IMR-90 (cell line): ENCODE results near the gene PSD2. TPM values are rescaled to one million over a fixed set of nuclear protein-coding genes. Genes with fewer than 3 reads are reported as not detected.

Source experiments
- ATAC-seq: fragments of 200-7000 bp; cut with Tn5 transposase; 2 replicates; pipeline ENCODE4 v1.9.1; 2020; ENCODE audit warnings: low read depth, mild to moderate bottlenecking, moderate library complexity
- BruUV-seq: library from RNA; stranded (reverse); fragments of 400-500 nt; replicated peaks from 2 replicates; lab custom pipeline; 2021; lab: Mats Ljungman, UMichigan
- CTCF ChIA-PET: fragments of 300-600 bp; formaldehyde crosslinking; extraction: SDS; loops from one replicate; lab custom pipeline; 2021; ENCODE audit warnings: antibody characterized with exemption; lab: Yijun Ruan, JAX
- POLR2A ChIA-PET: fragments of 300-600 bp; sonication (Branson Sonifier 250); formaldehyde crosslinking; loops from one replicate; lab custom pipeline; 2022; ENCODE audit warnings: antibody characterized with exemption; ENCODE audit not compliant: unreplicated experiment; lab: Charles Lee
- DNase-seq: peaks from one replicate; pipeline ENCODE4 v3.0.0; 2013
- H2AFZ ChIP-seq: replicated peaks from 2 replicates; pipeline ENCODE3; 2013; ENCODE audit warnings: low read length, mild to moderate bottlenecking; ENCODE audit not compliant: poor library complexity
- H2AK5ac ChIP-seq: 2 replicates; pipeline ENCODE4 v1.6.1; 2013; ENCODE audit warnings: low read depth, low read length, inconsistent platforms
- H2AK9ac ChIP-seq: replicated peaks from 2 replicates; pipeline ENCODE3; 2013; ENCODE audit warnings: mild to moderate bottlenecking, low read depth, low read length, moderate library complexity; ENCODE audit not compliant: poor library complexity
- H2BK120ac ChIP-seq: 2 replicates; pipeline ENCODE4 v1.6.1; 2013; ENCODE audit warnings: low read depth, low read length, inconsistent platforms
- H2BK15ac ChIP-seq: 3 replicates; pipeline ENCODE4 v1.6.1; 2013; ENCODE audit warnings: low read depth, low read length, inconsistent platforms
- H2BK20ac ChIP-seq: 2 replicates; pipeline ENCODE4 v1.6.1; 2013; ENCODE audit warnings: low read depth, mild to moderate bottlenecking, inconsistent platforms, low read length, moderate library complexity
- H2BK5ac ChIP-seq: 2 replicates; pipeline ENCODE4 v1.6.1; 2013; ENCODE audit warnings: mild to moderate bottlenecking, low read depth, low read length, inconsistent platforms; ENCODE audit not compliant: poor library complexity, severe bottlenecking
- H3K14ac ChIP-seq: replicated peaks from 2 replicates; pipeline ENCODE4 v1.6.1; 2013; ENCODE audit warnings: low read depth, low read length, inconsistent platforms
- H3K18ac ChIP-seq: 2 replicates; pipeline ENCODE4 v1.6.1; 2013; ENCODE audit warnings: low read depth, low read length, control low read depth
- H3K23ac ChIP-seq: 2 replicates; pipeline ENCODE4 v1.6.1; 2013; ENCODE audit warnings: low read depth, low read length, inconsistent platforms
- H3K27ac ChIP-seq: 2 replicates; pipeline ENCODE4 v1.5.1; 2013; ENCODE audit warnings: mild to moderate bottlenecking, control low read depth, low read length; ENCODE audit not compliant: insufficient read depth
- H3K27me3 ChIP-seq: 2 replicates; pipeline ENCODE4 v1.6.1; 2013; ENCODE audit warnings: low read length; ENCODE audit not compliant: control insufficient read depth, insufficient read depth
- H3K36me3 ChIP-seq: 2 replicates; pipeline ENCODE4 v1.6.1; 2013; ENCODE audit warnings: low read length, mixed read lengths; ENCODE audit not compliant: control insufficient read depth, insufficient read depth
- H3K4ac ChIP-seq: 2 replicates; pipeline ENCODE4 v1.6.1; 2013; ENCODE audit warnings: low read depth, low read length, inconsistent platforms
- H3K4me1 ChIP-seq: 2 replicates; pipeline ENCODE4 v1.6.1; 2013; ENCODE audit warnings: low read length, mixed read lengths; ENCODE audit not compliant: control insufficient read depth, insufficient read depth
- H3K4me2 ChIP-seq: 2 replicates; pipeline ENCODE4 v1.6.1; 2013; ENCODE audit warnings: low read depth, mild to moderate bottlenecking, control low read depth, low read length, moderate library complexity
- H3K4me3 ChIP-seq: 2 replicates; pipeline ENCODE4 v1.5.1; 2013; ENCODE audit warnings: low read depth, mild to moderate bottlenecking, control low read depth, low read length, moderate library complexity; ENCODE audit not compliant: insufficient read depth
- H3K56ac ChIP-seq: 2 replicates; pipeline ENCODE4 v1.6.1; 2013; ENCODE audit warnings: low read length, inconsistent platforms; ENCODE audit not compliant: insufficient read depth; ENCODE audit errors: extremely low read depth
- H3K79me1 ChIP-seq, 2 experiments: 2 replicates each; pipeline ENCODE4 v1.6.1; 2013; ENCODE audit warnings: low read length in 2 of 2, inconsistent platforms in 1 of 2, low read depth in 1 of 2
- H3K9ac ChIP-seq: 2 replicates; pipeline ENCODE4 v1.6.1; 2013; ENCODE audit warnings: low read depth, low read length, control low read depth
- H3K9me1 ChIP-seq: 2 replicates; pipeline ENCODE4 v1.6.1; 2013; ENCODE audit warnings: low read length, inconsistent platforms; ENCODE audit not compliant: insufficient read depth
- H3K9me3 ChIP-seq: 2 replicates; pipeline ENCODE4 v1.6.1; 2013; ENCODE audit warnings: low read length; ENCODE audit not compliant: control insufficient read depth, insufficient read depth
- H4K20me1 ChIP-seq: 2 replicates; pipeline ENCODE4 v1.6.1; 2013; ENCODE audit warnings: low read length, inconsistent platforms; ENCODE audit not compliant: insufficient read depth
- H4K5ac ChIP-seq: 2 replicates; pipeline ENCODE4 v1.6.1; 2013; ENCODE audit warnings: mild to moderate bottlenecking, low read depth, low read length, control low read depth
- H4K8ac ChIP-seq, 2 experiments: 2 replicates each; pipeline ENCODE4 v1.6.1; 2013; ENCODE audit warnings: low read depth in 2 of 2, low read length in 2 of 2, control low read depth in 1 of 2, inconsistent platforms in 1 of 2
- H4K91ac ChIP-seq: 2 replicates; pipeline ENCODE4 v1.6.1; 2013; ENCODE audit warnings: low read depth, low read length, inconsistent platforms; ENCODE audit not compliant: insufficient read depth
- BHLHE40 ChIP-seq: fragments of 150-350 bp; IDR thresholded peaks from 2 replicates; pipeline ENCODE4 v1.6.1; 2016; ENCODE audit warnings: mild to moderate bottlenecking, low read depth, low read length
- FOS ChIP-seq: fragments of 150-350 bp; IDR thresholded peaks from 2 replicates; pipeline ENCODE4 v1.6.1; 2016; ENCODE audit warnings: low read depth, low read length
- MAFK ChIP-seq: IDR thresholded peaks from 2 replicates; pipeline ENCODE4 v1.6.1; 2012; ENCODE audit warnings: low read depth, low read length, improper control_type of control experiment
- NFE2L2 ChIP-seq: fragments of 150-350 bp; IDR thresholded peaks from 2 replicates; pipeline ENCODE4 v1.6.1; 2016; ENCODE audit warnings: low read depth, mild to moderate bottlenecking, low read length
- WGBS, 2 experiments: methylation state at CpG; one replicate each; pipeline versions ENCODE4 v1.1.5 to v1.1.7; 2013; ENCODE audit warnings: missing lambda C conversion rate in 2 of 2; ENCODE audit not compliant: insufficient read length in 1 of 2; ENCODE audit errors: extremely low coverage in 2 of 2; 5-methylcytosine and 5-hydroxymethylcytosine counted together
- dilution Hi-C: fragments of 300-500 bp; cut with HindIII; formaldehyde crosslinking; loops from one replicate; pipeline ENCODE4 v1.14.3; 2018; ENCODE audit warnings: low sequenced_read_pairs; ENCODE audit not compliant: unreplicated experiment
- in situ Hi-C: fragments of 300-500 bp; cut with MboI; formaldehyde crosslinking; loops from 3 replicates; pipeline ENCODE4 v1.14.3; 2019; ENCODE audit warnings: low sequenced_read_pairs, inconsistent platforms, mixed read lengths
- intact Hi-C: fragments of 100-400 bp; cut with micrococcal nuclease; formaldehyde crosslinking; loops from 2 replicates; pipeline ENCODE4 v1.10.0; 2022
- polyA plus RNA-seq, 3 experiments: library from polyadenylated mRNA; depleted of rRNA; stranded (reverse); fragments of >200 nt; gene quantifications; 2 replicates each; pipeline ENCODE4 v1.2.3, GENCODE V29; 2012; ENCODE audit warnings: low replicate concordance in 1 of 3
- total RNA-seq: library from RNA; depleted of rRNA; stranded (reverse); fragments of >200 nt; gene quantifications from 2 replicates; pipeline ENCODE4 v1.2.3, GENCODE V29; 2012

Gene PSD2
- total and polyA plus RNA-seq, 2 of the 4 experiments (the other 2 are of a cell fraction), result 0.05 TPM; not detected in 1

DNA sequence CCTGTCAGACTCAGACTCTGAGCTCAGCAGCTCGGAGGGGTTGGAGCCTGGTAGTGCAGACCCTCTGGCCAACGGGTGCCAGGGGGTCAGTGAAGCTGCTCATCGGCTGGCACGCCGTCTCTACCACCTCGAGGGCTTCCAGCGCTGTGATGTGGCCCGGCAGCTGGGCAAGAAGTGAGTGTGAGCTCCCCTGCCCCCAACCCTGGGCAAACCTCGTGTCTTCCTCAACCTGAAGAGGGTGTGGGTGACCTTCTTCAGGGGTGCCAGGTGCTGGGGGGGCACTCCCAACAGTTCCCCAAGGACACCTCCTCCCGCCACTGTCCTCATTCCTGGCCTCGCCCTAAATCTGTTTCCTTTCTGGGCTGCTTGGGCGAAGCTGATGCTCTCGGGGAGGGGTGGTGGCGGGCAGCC is 18.6 kb downstream of the PSD2 start:
- WGBS, 2 experiments, result no CpG with 5 or more reads among the region's 14 CpGs
- H3K9me1 ChIP-seq, result no peaks in the 10 kb centered on the region
- POLR2A ChIA-PET, result no interaction called here
- no peak overlapping the region for H3K9ac ChIP-seq
- ATAC-seq, result no peak
- intact Hi-C loops (no loop called here), dilution Hi-C loops (no loop called here), in situ Hi-C loops (no loop called here)
- H3K4me2 ChIP-seq, result no peak overlapping the region
- no peak overlapping the region for H3K18ac ChIP-seq
- H3K27me3 ChIP-seq, result peaks cover 35% of the 10 kb centered on the region
- BruUV-seq, result no TSS peak
- no peaks in the 10 kb centered on the region for H3K36me3 ChIP-seq
- CTCF ChIA-PET, result no interaction called here
- no peak overlapping the region for H2BK15ac ChIP-seq
- no peak overlapping the region for H2AK9ac ChIP-seq
- no peak overlapping the region for H3K14ac ChIP-seq
- no peak for TF ChIP-seq NFE2L2
- TF ChIP-seq FOS, result no peak
- TF ChIP-seq BHLHE40, result no peak
- TF ChIP-seq MAFK, result no peak
- H3K23ac ChIP-seq, result no peak overlapping the region
- no peak overlapping the region for H2BK20ac ChIP-seq
- no peak overlapping the region for H2AFZ ChIP-seq
- no peak overlapping the region for H4K5ac ChIP-seq
- H3K9me3 ChIP-seq, result peaks cover 2% of the 10 kb centered on the region; the same call in 1 of the 2 replicates
- DNase-seq, result no peak
- no peak overlapping the region for H2AK5ac ChIP-seq
- H3K4me3 ChIP-seq, result no peak overlapping the region
- H4K20me1 ChIP-seq, result no peaks in the 10 kb centered on the region
- no peak overlapping the region for H4K8ac ChIP-seq
- no peaks in the 10 kb centered on the region for H3K79me1 ChIP-seq
- H4K91ac ChIP-seq, result no peak overlapping the region
- no peak overlapping the region for H3K56ac ChIP-seq
- no peak overlapping the region for H2BK120ac ChIP-seq
- H3K4me1 ChIP-seq, result no peaks in the 10 kb centered on the region
- H2BK5ac ChIP-seq, result no peak overlapping the region
- H3K4ac ChIP-seq, result no peak overlapping the region
- no peak overlapping the region for H3K27ac ChIP-seq
